ENCODE results near the gene PTPRT. TPM values are rescaled to one million over a fixed set of nuclear protein-coding genes. Genes with fewer than 3 reads are reported as not detected.

Gene PTPRT
- total and polyA plus RNA-seq, 10 of the 15 experiments (the other 5 are each of a cell fraction or from before 2014, with no cell fraction given) = not detected

DNA sequence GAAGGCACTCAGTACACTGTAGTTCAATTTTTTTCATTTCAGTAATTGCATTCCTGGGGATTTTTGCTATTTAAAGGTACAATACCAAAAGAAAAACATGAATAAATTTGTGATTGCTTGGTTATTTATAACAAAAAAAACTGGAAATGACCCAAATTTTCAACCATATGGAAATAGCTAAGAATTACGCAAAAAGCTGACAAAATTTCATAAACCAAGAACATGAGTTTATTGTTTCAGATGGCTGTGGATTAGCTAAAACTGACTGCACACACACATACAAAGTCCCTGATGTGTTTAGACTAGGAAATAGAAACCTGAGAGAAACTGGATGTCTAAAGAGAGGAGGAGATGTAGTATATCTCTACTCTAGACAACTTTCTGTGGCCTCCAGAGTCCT is 853.1 kb downstream of the PTPRT start:
- ChIA-PET POLR2A (no interaction called here), CTCF (interaction anchor here (1.5 kb wide), 1 partner anchor 9 kb away, joined by 3 read pairs; no protein-coding TSS in a partner anchor), RAD21 (ENCODE audit: unreplicated experiment) (no interaction called here), SMC1A (ENCODE audit: uncharacterized antibody, unreplicated experiment) (interaction anchor here (1.1 kb wide), 1 partner anchor 20 kb away, joined by 3 read pairs; no protein-coding TSS in a partner anchor)
- DNase-seq (ENCODE audit: low read depth, low spot score) (no peak), FAIRE-seq (no peak), ATAC-seq (no peak)
- H3K36me3 ChIP-seq (ENCODE audit: control insufficient read depth in 2 of 2, insufficient read depth in 2 of 2, low read length in 1 of 2) = no peaks in the 10 kb centered on the region
- H3K4me2 ChIP-seq (ENCODE audit: control insufficient read depth, insufficient read depth) = no peak overlapping the region
- H3K27ac ChIP-seq (ENCODE audit: control insufficient read depth, insufficient read depth) = no peak overlapping the region
- 43% methylated on average over 1 of the region's 1 CpG for WGBS (ENCODE audit: insufficient coverage, insufficient replicate concordance, low lambda C conversion rate, missing lambda C conversion rate)
- H3K27me3 ChIP-seq (replicated peaks in 1 of 2; ENCODE audit: control insufficient read depth in 2 of 2, insufficient read depth in 2 of 2, low read length in 1 of 2) = no peaks in the 10 kb centered on the region; a peak in 1 of 4 replicates
- no peaks in the 10 kb centered on the region for H3K79me2 ChIP-seq (ENCODE audit: control insufficient read depth, insufficient read depth, low read length)
- H3K4me1 ChIP-seq (ENCODE audit: control insufficient read depth, insufficient read depth, low read length) = no peaks in the 10 kb centered on the region
- no peaks in the 10 kb centered on the region for H4K20me1 ChIP-seq (ENCODE audit: control insufficient read depth, insufficient read depth)
- no peak overlapping the region for H2AFZ ChIP-seq (ENCODE audit: control insufficient read depth, low read depth, low read length)
- no TSS peak for BruUV-seq (replicated peaks)
- in situ Hi-C loops (cut with MboI) (no loop called here), intact Hi-C loops (cut with micrococcal nuclease; ENCODE audit: unreplicated experiment) (no loop called here)
- H3K4me3 ChIP-seq = no peak overlapping the region
- no peaks in the 10 kb centered on the region for H3K9me3 ChIP-seq (replicated peaks; ENCODE audit: control insufficient read depth, insufficient read depth, low read length)
- H3K9ac ChIP-seq (ENCODE audit: control insufficient read depth, insufficient read depth, low read length) = no peak overlapping the region
- TF ChIP-seq POLR2A (IDR thresholded peaks at IDR 0.05; ENCODE audit: low read depth, low read length) (no peak), MYB (IDR thresholded peaks at IDR 0.05; ENCODE audit: borderline replicate concordance, low read depth, low read length) (no peak), HDAC6 (IDR thresholded peaks at IDR 0.05; ENCODE audit: unreplicated experiment) (no peak), TBL1XR1 (IDR thresholded peaks at IDR 0.05; ENCODE audit: low read depth, low read length) (no peak), MTA3 (IDR thresholded peaks at IDR 0.05; ENCODE audit: borderline replicate concordance, low read length) (no peak), ZNF24 (IDR thresholded peaks at IDR 0.05) (no peak), STAT3 (IDR thresholded peaks at IDR 0.05; ENCODE audit: low read depth, low read length) (no peak), PAX8 (IDR thresholded peaks at IDR 0.05) (no peak), USF1 (IDR thresholded peaks at IDR 0.05; ENCODE audit: borderline replicate concordance, extremely low read length, insufficient read depth, low read depth, low read length) (no peak), RB1 (IDR thresholded peaks at IDR 0.05; ENCODE audit: borderline replicate concordance) (no peak), RCOR1 (conservative IDR thresholded peaks at IDR 0.05; ENCODE audit: low read depth, low read length) (no peak), PKNOX1 (IDR thresholded peaks at IDR 0.05) (no peak)
- TF ChIP-seq, protein P1, sequence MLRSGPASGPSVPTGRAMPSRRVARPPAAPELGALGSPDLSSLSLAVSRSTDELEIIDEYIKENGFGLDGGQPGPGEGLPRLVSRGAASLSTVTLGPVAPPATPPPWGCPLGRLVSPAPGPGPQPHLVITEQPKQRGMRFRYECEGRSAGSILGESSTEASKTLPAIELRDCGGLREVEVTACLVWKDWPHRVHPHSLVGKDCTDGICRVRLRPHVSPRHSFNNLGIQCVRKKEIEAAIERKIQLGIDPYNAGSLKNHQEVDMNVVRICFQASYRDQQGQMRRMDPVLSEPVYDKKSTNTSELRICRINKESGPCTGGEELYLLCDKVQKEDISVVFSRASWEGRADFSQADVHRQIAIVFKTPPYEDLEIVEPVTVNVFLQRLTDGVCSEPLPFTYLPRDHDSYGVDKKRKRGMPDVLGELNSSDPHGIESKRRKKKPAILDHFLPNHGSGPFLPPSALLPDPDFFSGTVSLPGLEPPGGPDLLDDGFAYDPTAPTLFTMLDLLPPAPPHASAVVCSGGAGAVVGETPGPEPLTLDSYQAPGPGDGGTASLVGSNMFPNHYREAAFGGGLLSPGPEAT (IDR thresholded peaks at IDR 0.05; ENCODE audit: low read depth) = no peak
